GM19025 (cell line): ENCODE measurements around the gene MALAT1.
A peak's percentile ranks its signal among the peaks of the same experiment; 100 is the strongest.
"Not testable (repeated sequence)": the region's sequence is repeated elsewhere in the genome, so short reads cannot be mapped to it uniquely, and the experiment has no call there.

Experiments used
- ATAC-seq: cut with Tn5 transposase; IDR thresholded peaks from one replicate; pipeline ENCODE4 v1.9.1; 2021; ENCODE audit warnings: mild to moderate bottlenecking, low read depth, moderate library complexity; ENCODE audit not compliant: unreplicated experiment

MALAT1 gene

GRCh38 chr11:65497141-65498041 lies 1.5 kb upstream of the MALAT1 start:
- peak; percentile 67 for ATAC-seq

GRCh38 chr11:65498042-65498726 lies 661 bp upstream of the MALAT1 start:
- no peak for ATAC-seq

GRCh38 chr11:65498727-65498976 lies 193 bp upstream of the MALAT1 start:
- ATAC-seq, result no peak

- no peak for ATAC-seq
These were observed 1.0 kb downstream of the MALAT1 start for GRCh38 chr11:65499713-65500386.

- ATAC-seq, result no peak
These were observed 1.7 kb downstream of the MALAT1 start for GRCh38 chr11:65500387-65501185.

- no peak for ATAC-seq
These were observed 2.3 kb downstream of the MALAT1 start for GRCh38 chr11:65501186-65501471.

GRCh38 chr11:65501472-65502273 lies 2.8 kb downstream of the MALAT1 start:
- no peak for ATAC-seq

- no peak for ATAC-seq
These were observed 3.4 kb downstream of the MALAT1 start for GRCh38 chr11:65502274-65502554.

- ATAC-seq, result no peak
These were observed 3.9 kb downstream of the MALAT1 start for GRCh38 chr11:65502555-65503367.

GRCh38 chr11:65503368-65503948 lies 4.6 kb downstream of the MALAT1 start:
- ATAC-seq, result no peak

GRCh38 chr11:65503949-65504673 lies 5.3 kb downstream of the MALAT1 start:
- ATAC-seq, result no peak

- ATAC-seq, result no peak
These were observed 6.0 kb downstream of the MALAT1 start for GRCh38 chr11:65504674-65505465.

- ATAC-seq, result no peak
These were observed 6.8 kb downstream of the MALAT1 start for GRCh38 chr11:65505466-65506289.

- ATAC-seq, result no peak
These were observed 7.5 kb downstream of the MALAT1 start for GRCh38 chr11:65506290-65506771.

GRCh38 chr11:65506772-65507505 lies 8.1 kb downstream of the MALAT1 start:
- ATAC-seq, result peak; percentile 30

GRCh38 chr11:65512311-65512710 lies 13.5 kb downstream of the MALAT1 start:
- not testable (repeated sequence) for ATAC-seq
